Stimulated activated CD4-positive, alpha-beta T cell treated with anti-CD3 and anti-CD28 coated beads, Interleukin-1b, Interleukin-23, amount 100 ng/mL, for 1 hour (primary cell): ENCODE measurements around the gene SPACA4.

ENCODE experiments used
- DNase-seq, 2 donors: peaks; one replicate each; pipeline ENCODE4 v3.0.0-alpha.2; 2020; ENCODE audit warnings: low read depth in 2 of 2

SPACA4 gene

DNA sequence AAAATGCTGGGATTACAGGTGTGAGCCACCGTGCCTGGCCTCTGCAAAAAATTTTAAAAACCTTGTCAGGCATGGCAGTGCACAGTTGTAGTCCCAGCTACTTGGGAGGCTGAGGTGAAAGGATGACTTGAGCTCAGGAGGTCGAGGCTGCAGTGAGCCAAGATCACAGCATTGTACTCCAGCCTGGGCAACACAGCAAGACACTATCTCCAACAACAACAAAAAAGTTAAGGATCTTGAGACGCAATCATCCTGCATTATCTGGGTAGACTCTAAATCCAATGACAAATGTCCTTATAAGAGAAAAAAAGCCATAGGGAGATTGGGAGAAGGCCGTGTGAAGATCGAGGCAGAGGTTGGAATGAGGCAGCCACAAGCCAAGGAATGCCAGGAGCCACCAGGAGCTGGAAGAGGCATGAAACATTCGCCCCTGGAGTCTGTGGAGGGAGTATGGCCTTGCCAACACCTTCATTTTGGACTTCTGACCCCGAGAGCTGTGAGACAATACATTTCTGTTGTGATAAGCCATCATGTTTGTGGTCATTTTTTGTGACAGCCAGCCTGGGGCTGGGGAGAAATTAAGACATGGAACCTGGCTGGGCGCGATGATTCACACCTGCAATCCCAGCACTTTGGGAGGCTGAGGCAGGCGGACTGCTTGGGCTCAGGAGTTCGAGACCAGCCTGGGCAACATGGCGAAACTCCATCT is 44.6 kb downstream of the SPACA4 start:
- DNase-seq = no peak

GRCh38 chr19:48651683-48652048 is 45.1 kb downstream of the SPACA4 start:
- DNase-seq = no peak

DNA sequence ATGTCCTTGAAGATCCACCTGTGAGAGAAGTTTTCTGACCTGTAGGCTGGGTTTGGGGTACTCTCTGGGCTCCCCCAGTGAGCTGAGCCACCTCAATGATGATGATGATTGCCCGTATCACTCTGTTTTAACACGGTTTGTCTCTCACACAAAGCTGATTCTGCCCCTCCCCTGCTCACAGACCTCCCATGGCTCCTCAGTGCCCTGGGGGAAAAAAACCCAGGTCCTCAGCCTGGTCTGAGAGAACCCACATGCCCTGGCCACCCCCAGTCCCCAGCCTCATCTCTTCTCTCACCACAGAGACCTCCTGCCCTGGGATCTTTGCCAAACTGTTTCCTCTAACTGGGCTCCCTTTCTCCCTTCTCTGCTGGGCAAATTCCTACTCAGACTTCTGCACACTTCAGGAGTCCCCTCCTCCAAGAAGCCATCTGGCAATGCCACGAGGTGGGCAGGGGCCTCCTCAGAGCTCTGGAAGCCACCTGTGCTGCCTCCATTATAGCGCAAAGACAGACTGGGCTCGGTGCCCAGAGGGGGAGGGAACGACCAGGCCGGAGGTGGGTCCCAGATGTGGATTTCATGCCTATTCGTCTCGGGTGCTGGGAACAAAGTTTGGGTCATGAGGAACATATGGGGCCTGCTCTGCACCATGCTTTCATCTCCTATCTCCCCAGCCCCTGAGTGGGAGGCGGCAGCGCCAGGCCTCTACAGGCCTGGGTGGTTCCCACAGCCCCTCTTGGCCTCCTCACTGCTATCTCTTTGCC is 47.9 kb downstream of the SPACA4 start:
- no peak for DNase-seq

DNA sequence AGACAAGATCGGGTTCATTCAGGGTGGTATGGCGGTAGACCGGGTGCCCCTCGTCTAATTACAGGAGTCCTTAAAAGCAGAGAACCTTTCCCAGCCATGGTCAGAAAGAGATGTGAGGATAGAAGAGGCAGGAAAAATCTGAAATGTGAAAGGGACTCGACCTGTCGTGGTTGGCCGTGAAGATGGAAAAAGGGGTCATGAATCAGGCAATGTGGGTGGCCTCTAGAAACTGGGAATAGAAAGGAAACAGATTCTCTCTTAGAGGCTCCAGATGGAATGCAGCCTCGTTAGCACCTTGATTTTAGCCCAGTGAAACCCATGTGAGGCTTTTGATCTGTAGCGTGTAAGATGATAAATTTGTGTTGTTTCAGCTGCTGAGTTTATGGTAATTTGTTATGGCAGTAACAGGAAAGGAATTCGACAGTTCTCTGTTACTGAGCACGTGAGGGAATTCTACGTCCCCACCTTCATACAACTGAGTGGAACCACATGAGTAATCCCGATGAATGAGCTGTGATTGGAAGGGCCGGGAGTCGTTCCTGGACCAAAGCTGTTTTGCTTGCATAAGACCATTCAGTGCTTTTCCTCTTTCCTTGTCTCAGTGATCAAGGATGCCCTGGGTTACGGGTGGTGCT is 50.4 kb downstream of the SPACA4 start:
- no peak for DNase-seq
